Memory B cell (primary cell): Measurements from ENCODE around the gene FAM227A.

Experiments used
- ATAC-seq: fragments of 150-1000 bp; cut with Tn5 transposase; 2 replicates; pipeline ENCODE4 v1.10.0; 2021; ENCODE audit warnings: low read depth, mild to moderate bottlenecking, moderate library complexity
- DNase-seq, 2 donors: peaks; one replicate each; pipeline ENCODE4 v3.0.0; 2022; ENCODE audit warnings: low spot score in 2 of 2
- H3K27ac Mint-ChIP-seq: one replicate; pipeline ENCODE4 v1.8.0; 2022; ENCODE audit warnings: mild to moderate bottlenecking, moderate library complexity, mixed read lengths
- H3K27me3 Mint-ChIP-seq: one replicate; pipeline ENCODE4 v1.8.0; 2022; ENCODE audit warnings: mixed read lengths
- H3K36me3 Mint-ChIP-seq: one replicate; pipeline ENCODE4 v1.8.0; 2022; ENCODE audit warnings: mild to moderate bottlenecking, mixed read lengths
- H3K4me1 Mint-ChIP-seq: one replicate; pipeline ENCODE4 v1.8.0; 2022; ENCODE audit warnings: mixed read lengths
- H3K4me3 Mint-ChIP-seq: one replicate; pipeline ENCODE4 v1.8.0; 2022; ENCODE audit warnings: mild to moderate bottlenecking, moderate library complexity, mixed read lengths
- H3K9me3 Mint-ChIP-seq: one replicate; pipeline ENCODE4 v1.8.0; 2022; ENCODE audit warnings: mixed read lengths

Gene FAM227A

DNA sequence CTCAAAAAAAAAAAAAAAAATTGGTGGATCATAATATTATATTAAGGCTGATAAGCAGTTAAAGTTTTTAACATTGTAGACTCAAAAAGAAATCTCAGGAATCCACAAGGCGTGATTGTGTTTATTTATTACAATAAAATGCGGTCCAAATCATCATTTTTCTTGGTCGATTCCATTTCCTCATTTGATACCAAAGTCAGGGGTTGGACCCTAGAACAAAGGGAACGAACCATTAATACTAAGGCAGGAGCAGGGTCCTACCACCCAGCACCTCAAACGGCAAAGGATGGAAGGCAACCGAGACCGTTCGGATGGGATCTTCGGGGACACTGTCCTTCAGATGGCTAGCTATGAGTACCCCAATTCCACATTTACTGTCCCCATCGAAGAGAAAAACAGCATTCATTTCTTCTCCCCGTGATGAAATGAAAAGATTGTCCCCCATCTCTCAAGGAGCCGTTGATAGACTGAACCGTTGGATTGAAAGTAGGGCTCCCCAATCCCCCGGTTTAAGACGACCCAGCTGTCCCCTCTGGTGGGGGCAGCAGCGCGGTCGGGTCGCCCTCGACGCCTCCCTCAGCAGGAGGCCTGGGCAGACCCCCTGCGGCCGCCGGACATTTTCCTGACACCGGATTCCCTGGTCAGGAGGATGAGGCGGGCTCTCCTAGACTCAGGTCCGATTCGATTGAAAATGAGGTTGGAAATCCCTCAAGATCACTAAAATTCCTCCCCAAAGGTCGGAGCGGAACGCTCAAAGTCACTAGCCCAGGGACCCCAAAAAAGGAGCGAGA lies 86.8 kb downstream of the FAM227A start:
- Mint-ChIP-seq H3K4me3 (peak overlapping the region; percentile 90), H3K4me1 (peaks cover 9% of the 10 kb centered on the region), H3K27ac (peak overlapping the region; percentile 72), H3K9me3 (no peaks in the 10 kb centered on the region), H3K36me3 (no peaks in the 10 kb centered on the region), H3K27me3 (no peaks in the 10 kb centered on the region)
- DNase-seq (no peak), ATAC-seq (no peak)

DNA sequence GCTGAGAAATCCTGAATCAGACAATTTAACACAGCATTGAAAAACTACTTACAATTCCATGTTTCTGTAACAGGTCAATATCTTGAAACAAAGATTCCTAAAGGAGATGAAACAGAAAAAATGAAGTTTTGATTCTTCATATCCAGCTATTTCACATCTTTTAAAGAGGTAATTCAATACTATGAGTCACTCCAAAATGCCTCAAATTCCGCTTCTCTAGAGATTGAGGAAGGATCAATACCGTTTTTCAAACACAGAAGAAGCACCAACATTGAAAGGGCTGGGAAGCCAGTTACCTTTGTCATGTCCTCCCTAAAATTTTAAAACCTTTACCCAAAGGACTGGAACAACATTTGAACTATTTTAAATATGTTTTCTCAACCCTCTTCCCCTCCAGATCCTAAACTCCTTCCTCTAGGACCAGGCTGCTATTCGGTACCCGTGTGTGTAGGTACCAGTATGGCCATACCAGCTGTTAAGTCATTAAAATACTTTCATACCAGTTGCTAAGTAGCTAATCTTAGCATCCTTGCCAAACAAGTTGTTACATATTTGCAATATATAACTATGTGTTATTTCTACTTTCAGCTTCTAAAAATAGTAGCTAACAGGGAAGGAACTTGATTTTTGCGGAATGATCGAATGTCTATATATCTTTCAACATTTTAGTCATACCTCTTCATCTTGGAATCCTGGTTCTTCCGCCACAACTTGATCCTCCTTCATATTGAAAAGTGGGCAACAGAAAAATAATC lies 88.5 kb downstream of the FAM227A start:
- Mint-ChIP-seq H3K4me1 (peaks cover 9% of the 10 kb centered on the region), H3K4me3 (no peak overlapping the region), H3K36me3 (no peaks in the 10 kb centered on the region), H3K27ac (no peak overlapping the region), H3K27me3 (no peaks in the 10 kb centered on the region), H3K9me3 (no peaks in the 10 kb centered on the region)
- DNase-seq (no peak), ATAC-seq (no peak)

DNA sequence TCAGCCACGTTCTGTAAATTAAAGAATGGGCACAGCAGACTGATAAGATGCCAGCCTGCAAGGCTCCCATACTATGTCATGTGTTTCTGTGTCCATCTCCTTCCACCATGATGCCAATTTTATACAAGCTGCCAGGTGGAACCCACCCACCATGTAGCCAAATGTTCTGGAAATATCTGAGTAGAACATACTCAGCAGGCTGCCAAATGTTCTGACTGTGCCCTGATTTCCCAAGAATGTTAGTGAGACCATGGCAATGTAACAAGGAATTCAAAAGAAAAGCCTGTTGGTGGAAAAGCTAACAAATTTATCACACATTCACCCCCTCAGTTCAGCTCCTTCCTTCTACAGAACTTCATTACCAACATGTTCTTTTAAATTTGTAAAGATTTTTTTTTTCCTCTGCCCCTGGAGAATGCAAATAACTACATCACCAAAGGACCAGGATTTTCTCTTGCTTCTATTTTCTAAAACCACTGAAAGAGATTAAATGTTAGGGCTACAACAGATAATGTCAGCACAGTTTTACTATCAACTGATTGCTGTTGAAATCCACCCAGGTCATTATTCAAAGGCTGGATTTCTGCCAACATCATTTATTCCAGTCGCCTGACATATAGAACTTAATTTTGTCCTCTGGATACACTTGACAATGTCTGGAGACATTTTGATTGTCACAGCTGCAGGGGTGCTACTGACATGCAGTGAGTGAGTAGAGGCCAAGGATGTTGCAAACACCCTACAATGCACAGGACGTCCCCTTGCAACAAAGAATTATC lies 89.3 kb downstream of the FAM227A start:
- ATAC-seq (no peak), DNase-seq (no peak)
- no peak overlapping the region for H3K27ac Mint-ChIP-seq
- no peaks in the 10 kb centered on the region for H3K36me3 Mint-ChIP-seq
- H3K4me3 Mint-ChIP-seq, result no peak overlapping the region
- H3K27me3 Mint-ChIP-seq, result no peaks in the 10 kb centered on the region
- peaks cover 9% of the 10 kb centered on the region for H3K4me1 Mint-ChIP-seq
- no peaks in the 10 kb centered on the region for H3K9me3 Mint-ChIP-seq

DNA sequence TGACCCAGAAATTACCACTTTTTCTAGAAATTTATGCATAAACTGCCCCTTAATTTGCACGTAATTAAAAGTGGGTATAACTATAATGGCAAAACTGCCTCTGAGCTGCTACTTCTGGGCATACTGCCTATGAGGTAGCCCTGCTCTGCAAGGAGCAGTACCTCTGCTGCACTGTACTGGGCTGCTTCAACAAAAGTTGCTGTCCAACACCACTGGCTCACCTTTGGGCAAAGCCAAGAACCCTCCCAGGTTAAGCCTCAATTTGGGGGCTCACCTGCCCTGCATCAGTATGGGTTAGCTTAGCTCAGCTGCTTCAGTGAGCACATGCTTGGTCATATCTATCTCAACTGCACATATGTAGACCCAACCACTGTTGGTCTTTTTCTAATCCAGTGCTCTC lies 90.8 kb downstream of the FAM227A start:
- no peak overlapping the region for H3K27ac Mint-ChIP-seq
- no peaks in the 10 kb centered on the region for H3K4me1 Mint-ChIP-seq
- H3K27me3 Mint-ChIP-seq, result no peaks in the 10 kb centered on the region
- ATAC-seq (no peak), DNase-seq (no peak)
- no peaks in the 10 kb centered on the region for H3K9me3 Mint-ChIP-seq
- no peak overlapping the region for H3K4me3 Mint-ChIP-seq
- H3K36me3 Mint-ChIP-seq, result no peaks in the 10 kb centered on the region

DNA sequence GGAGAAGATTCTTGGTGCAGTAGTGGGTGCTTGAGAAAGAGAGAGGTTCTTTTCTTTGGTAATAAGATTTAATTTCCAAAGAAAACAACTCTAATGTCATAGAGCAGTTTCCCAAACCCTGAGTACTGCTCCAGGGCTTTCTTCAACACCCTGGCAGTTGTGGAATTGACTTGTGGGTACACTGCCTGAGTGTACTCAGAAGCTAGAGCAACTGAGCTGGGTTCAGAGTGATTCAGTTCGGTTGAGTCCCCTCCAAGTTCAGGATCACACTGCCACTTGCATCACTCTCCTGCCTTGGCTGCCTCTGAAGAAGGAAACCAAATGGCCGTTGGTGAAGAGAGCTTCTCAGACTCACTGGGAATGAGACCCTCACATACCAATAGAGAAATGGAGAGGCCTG lies 91.5 kb downstream of the FAM227A start:
- Mint-ChIP-seq H3K27ac (no peak overlapping the region), H3K9me3 (no peaks in the 10 kb centered on the region), H3K27me3 (no peaks in the 10 kb centered on the region), H3K4me1 (no peaks in the 10 kb centered on the region), H3K36me3 (no peaks in the 10 kb centered on the region), H3K4me3 (no peak overlapping the region)
- ATAC-seq (no peak), DNase-seq (no peak)

DNA sequence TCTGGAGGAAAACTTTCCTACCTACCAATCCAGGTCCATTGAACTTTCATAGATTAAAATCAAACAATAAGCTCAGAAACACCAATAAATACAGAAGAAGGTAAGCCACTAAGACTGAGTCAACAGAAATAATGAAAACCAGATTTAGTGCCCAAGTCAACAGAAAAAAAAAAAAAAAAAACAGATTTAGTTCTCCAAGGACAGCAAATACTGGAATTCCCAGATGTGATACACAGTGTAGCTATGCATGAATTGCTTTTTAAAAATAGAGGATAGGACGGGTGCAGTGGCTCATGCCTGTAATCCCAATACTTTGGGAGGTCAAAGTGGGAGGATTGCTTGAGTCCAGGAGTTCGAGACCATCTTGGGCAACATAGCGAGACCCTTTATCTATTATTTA lies 101.9 kb downstream of the FAM227A start:
- Mint-ChIP-seq H3K4me3 (no peak overlapping the region), H3K4me1 (no peaks in the 10 kb centered on the region), H3K27me3 (no peaks in the 10 kb centered on the region), H3K36me3 (no peaks in the 10 kb centered on the region), H3K9me3 (no peaks in the 10 kb centered on the region), H3K27ac (no peak overlapping the region)
- ATAC-seq (no peak), DNase-seq (no peak)

DNA sequence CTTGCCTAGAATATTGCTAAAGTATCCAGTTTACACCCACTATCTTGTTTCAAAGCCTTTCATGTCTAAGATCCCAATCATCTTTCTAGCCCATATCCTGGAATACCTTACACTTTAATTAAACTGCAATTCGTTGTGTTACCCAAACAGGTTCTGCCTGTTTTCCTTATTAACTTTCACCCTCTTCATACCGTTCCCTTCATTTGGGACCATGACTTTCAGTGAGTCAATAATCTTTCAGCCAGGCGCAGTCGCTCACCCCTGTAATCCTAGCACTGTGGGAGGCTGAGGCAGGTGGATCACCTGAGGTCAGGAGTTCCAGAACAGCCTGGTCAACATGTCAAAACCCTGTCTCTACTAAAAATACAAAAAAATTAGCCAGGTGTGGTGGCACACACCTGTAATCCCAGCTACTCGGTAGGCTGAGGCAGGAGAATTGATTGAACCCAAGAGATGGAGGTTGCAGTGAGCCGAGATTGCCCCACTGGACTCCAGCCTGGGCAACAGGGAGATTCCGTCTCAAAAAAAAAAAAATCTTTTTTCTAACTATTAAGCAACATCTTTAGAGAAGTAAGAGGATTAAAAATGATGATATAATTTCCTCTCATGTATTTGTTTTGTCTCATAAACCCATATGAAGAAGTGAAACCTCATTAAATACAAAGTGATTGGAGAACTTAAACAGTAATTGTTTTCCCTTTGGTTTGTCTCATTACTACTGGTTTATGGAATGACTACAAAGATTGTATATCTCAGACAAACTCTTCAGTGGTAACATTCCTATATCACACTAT lies 106.9 kb downstream of the FAM227A start:
- DNase-seq, result no peak
- H3K4me1 Mint-ChIP-seq, result peaks cover 9% of the 10 kb centered on the region
- H3K4me3 Mint-ChIP-seq, result no peak overlapping the region
- H3K27me3 Mint-ChIP-seq, result no peaks in the 10 kb centered on the region
- H3K36me3 Mint-ChIP-seq, result peaks cover 3% of the 10 kb centered on the region
- H3K27ac Mint-ChIP-seq, result peak overlapping the region; percentile 29
- peaks cover 2% of the 10 kb centered on the region for H3K9me3 Mint-ChIP-seq
- ATAC-seq, result peak; percentile 87

DNA sequence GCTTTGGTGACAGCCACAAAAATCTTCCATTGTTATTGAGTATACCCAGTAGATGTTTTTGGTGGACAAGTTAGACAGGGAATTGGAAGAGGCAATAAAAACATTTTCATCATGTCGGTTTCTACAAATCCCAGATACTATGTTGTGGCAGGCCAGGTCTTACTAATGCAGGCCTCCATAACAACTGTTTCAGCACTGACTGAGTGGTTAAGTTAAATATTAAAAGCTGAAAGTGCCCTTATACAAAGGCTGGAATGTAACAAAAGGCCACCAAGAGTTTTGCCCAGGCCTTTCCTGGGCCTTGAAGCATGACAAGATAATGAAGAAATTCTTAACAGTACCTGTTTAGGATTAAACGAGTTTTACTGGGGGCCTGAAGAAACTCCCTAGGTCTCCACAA lies 115.5 kb downstream of the FAM227A start:
- Mint-ChIP-seq H3K27me3 (no peaks in the 10 kb centered on the region), H3K4me3 (no peak overlapping the region), H3K4me1 (peaks cover 3% of the 10 kb centered on the region), H3K36me3 (peaks cover 8% of the 10 kb centered on the region), H3K9me3 (peaks cover 8% of the 10 kb centered on the region), H3K27ac (no peak overlapping the region)
- DNase-seq (no peak), ATAC-seq (no peak)

DNA sequence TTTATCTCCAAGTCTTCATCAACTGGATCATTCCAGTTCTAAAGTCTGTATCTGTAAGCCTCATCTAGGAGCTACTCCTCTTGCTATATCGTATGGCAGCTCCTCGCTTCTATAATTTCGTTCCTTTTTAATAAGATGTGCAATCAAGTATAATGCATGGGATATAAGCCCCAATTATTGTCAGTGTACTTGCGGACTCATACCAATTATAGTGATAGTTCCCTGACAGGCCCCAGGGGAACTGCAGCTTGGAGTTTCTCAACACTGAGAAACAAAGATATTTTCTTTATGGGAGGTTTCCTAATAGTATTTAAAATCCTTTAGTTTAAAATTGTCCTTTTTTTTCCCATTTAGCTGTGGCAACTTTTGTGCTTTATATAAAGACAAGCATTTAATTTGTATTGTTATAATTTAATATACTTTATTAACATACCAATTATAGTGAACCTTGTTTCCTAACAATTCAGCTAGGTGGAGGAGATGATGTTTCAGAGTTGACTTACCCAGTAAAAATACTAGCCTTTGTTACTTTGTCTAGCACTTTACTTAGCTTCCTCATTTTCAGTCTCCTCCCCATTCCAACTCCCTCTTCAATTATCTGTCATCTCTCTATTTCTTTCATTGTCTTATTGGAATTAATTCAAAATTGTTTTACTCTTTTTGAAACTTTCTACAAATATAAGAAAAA lies 124.8 kb downstream of the FAM227A start:
- H3K4me1 Mint-ChIP-seq, result peaks cover 5% of the 10 kb centered on the region
- no peaks in the 10 kb centered on the region for H3K27me3 Mint-ChIP-seq
- peak overlapping the region; percentile 64 for H3K4me3 Mint-ChIP-seq
- ATAC-seq (peak; percentile 79), DNase-seq (no peak)
- no peaks in the 10 kb centered on the region for H3K9me3 Mint-ChIP-seq
- no peak overlapping the region for H3K27ac Mint-ChIP-seq
- no peaks in the 10 kb centered on the region for H3K36me3 Mint-ChIP-seq
